Neuron (in vitro differentiated cells): Measurements from ENCODE around the gene NUDT3.

Experiments
- H2AFZ ChIP-seq: one replicate; pipeline ENCODE4 v1.6.1; 2013; ENCODE audit warnings: low read depth, mild to moderate bottlenecking, inconsistent platforms, low read length, moderate library complexity
- H3K27me3 ChIP-seq: one replicate; pipeline ENCODE4 v1.6.1; 2013; ENCODE audit warnings: low read length; ENCODE audit not compliant: insufficient read depth
- H3K36me3 ChIP-seq: one replicate; pipeline ENCODE4 v1.6.1; 2013; ENCODE audit warnings: low read length; ENCODE audit not compliant: insufficient read depth
- H3K4me1 ChIP-seq: one replicate; pipeline ENCODE4 v1.6.1; 2013; ENCODE audit warnings: low read length; ENCODE audit not compliant: insufficient read depth
- H3K4me3 ChIP-seq: 2 replicates; pipeline ENCODE4 v1.5.1; 2013; ENCODE audit warnings: mild to moderate bottlenecking, low read length, moderate library complexity
- H3K9me3 ChIP-seq: one replicate; pipeline ENCODE4 v1.6.1; 2013; ENCODE audit warnings: low read length

NUDT3 gene

DNA sequence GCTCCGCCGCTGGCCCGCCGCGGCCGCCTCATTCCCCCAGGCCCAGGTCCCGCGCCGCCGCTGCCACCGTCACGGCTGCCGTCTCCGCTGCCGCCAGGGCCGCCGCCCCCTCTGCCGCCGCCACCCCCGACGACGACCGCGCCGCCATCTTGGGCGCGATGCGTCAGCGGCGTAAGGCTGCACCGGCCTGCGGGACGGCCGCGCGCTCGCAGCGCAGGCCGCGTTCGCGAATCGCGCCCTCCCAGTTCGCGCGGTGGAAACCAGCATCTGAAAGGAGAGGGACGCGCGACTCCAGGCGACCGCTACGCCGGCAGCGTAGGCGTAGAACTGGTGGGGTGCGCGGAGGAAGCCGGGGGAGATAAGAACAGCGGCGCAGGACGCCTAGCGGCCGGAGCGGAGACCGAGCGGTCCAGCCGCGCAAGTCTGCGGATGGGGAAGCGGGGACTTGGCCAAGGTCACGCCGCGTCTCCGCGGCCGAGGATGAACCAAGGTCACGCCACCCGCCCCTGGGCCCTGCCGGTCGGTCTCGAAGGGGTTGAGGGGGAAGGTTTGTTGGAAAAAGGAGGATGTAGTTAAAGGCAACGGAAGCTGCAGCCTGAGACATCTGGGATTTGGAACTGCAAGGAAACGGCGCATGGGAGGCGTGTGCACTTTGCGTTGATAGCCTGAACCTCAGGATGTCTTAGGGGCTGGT, at the start of gene NUDT3:
Gene NUDT3, minus strand, starts transcription at position 173 of the 694 bp plus-strand sequence. CDS start 307 bp downstream, outside the sequence.
- Histone ChIP-seq H3K4me3 (peak within 1 kb of the TSS; percentile 62), H3K27me3 (no peaks in the 10 kb centered on the region), H3K4me1 (peaks cover 7% of the 10 kb centered on the region), H3K36me3 (no peaks in the 10 kb centered on the region), H3K9me3 (no peaks in the 10 kb centered on the region), H2AFZ (peak within 1 kb of the TSS; percentile 93)

DNA sequence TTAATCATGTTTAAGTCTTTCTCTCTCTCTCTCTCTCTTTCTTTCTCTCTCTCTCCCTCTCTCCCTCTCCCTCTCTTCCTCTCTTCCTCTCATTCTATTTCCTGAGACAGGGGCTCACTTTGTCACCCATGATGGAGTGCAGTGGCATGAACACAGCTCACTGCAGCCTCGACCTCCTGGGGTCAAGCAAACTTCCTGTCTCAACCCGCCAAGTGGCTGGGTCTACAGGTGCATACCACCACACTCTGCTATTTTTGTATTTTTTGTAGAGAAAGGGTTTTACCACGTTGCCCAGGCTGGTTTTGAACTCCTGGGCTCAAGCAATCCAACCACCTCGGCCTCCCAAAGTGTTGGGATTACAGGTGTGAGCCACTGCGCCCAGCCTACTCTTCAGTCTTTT, 49.1 kb upstream of the NUDT3 start:
- Histone ChIP-seq H3K4me3 (no peak overlapping the region), H3K9me3 (no peaks in the 10 kb centered on the region), H3K4me1 (no peaks in the 10 kb centered on the region)

DNA sequence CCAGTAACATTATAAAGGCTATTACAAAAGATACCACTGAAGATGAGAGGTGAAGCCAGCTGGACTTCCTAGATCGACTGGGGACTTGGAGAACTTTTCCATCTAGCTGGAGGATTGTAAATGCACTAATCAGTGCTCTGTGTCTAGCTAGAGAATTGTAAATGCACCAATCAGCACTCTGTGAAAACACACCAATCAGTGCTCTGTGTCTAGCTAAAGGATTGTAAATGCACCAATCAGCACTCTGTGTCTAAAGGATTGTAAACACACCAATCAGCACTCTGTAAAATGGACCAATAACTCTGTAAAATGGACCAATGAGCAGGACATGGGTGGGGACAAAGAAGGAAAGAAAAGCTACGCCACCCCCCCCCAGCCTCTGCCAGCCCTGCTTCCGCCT, 47.0 kb upstream of the NUDT3 start:
- H3K4me1 ChIP-seq, result no peaks in the 10 kb centered on the region

More for the DNA sequence above, 49.1 kb upstream of the NUDT3 start:
- no peaks in the 10 kb centered on the region for H3K36me3 ChIP-seq
- no peaks in the 10 kb centered on the region for H3K27me3 ChIP-seq
- H2AFZ ChIP-seq, result no peak overlapping the region

DNA sequence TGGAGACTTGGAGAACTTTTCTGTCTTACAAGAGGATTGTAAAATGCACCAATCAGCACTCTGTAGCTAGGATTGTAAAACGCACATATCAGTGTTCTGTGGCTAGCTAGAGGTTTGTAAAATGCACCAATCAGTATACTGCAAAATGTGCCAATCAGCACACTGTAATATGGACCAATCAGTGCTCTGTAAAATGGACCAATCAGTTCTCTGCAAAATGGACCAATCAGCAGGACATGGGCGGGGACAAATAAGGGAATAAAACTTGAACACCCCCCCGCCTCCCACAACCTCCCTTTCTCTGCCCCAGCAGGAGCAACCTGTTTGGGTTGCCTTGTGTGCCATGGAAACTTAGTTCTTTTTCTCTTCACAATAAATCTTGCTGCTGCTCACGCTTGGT, 46.2 kb upstream of the NUDT3 start:
- Histone ChIP-seq H3K9me3 (no peaks in the 10 kb centered on the region), H3K27me3 (no peaks in the 10 kb centered on the region), H3K4me3 (no peak overlapping the region), H3K36me3 (no peaks in the 10 kb centered on the region), H2AFZ (no peak overlapping the region), H3K4me1 (no peaks in the 10 kb centered on the region)

More for the DNA sequence above, 47.0 kb upstream of the NUDT3 start:
- no peak overlapping the region for H3K4me3 ChIP-seq
- H2AFZ ChIP-seq, result no peak overlapping the region
- H3K9me3 ChIP-seq, result no peaks in the 10 kb centered on the region
- H3K27me3 ChIP-seq, result no peaks in the 10 kb centered on the region
- no peaks in the 10 kb centered on the region for H3K36me3 ChIP-seq

DNA sequence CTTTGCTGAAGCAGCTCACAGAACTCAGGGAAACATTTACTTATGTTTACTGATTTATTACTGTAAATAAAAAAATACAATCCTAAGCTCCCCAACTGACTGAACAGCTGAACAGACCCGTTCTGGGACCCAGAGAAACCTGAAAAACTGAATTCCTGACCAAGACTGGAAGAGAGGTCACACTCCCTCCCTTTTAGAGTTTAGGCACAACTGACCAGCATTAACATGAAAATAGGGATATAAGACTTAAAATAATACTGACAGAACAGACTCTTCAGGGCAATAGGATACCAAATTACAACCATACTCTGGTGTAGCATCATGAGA, 45.1 kb upstream of the NUDT3 start:
- no peaks in the 10 kb centered on the region for H3K9me3 ChIP-seq
- H2AFZ ChIP-seq, result no peak overlapping the region
- H3K36me3 ChIP-seq, result no peaks in the 10 kb centered on the region
- H3K4me1 ChIP-seq, result no peaks in the 10 kb centered on the region
- H3K27me3 ChIP-seq, result peaks cover 3% of the 10 kb centered on the region
- H3K4me3 ChIP-seq, result no peak overlapping the region

DNA sequence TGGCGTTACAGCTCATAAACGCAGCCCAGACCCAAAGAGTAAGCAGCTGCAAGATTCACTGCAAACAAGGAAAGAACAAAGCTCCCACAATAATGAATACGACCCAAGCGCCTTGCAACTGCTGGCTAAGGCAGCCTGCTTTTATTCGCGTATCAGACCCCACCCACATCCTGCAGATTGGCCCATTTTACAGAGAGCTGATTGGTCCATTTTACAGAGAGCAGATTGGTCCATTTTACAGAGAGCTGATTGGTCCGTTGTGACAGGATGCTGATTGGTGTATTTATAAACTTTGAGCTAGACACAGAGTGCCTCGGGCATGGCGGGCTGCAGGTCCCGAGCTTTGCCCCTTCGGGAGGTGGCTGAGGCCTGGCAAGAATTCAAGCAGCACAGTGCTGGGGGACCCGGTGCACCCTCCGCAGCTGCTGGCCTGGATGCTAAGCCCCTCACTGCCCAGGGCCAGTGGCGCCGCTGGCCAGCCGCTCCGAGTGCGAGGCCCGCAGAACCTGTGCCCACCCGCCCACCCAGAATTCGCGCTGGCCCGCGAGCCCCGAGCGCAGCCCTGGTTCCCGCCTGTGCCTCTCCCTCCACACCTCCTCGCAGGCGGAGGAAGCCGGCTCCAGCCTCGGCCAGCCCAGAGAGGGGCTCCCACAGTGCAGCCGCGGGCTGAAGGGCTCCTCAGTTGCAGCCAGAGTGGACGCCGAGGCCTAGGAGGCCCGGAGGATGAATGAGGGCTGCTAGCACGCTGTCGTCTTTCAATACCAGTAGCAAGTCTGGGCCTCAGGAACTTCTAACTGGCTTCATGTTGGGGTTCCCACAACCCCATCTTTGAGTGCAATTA, 44.6 kb upstream of the NUDT3 start:
- H3K27me3 ChIP-seq, result peaks cover 3% of the 10 kb centered on the region
- H3K4me3 ChIP-seq, result no peak overlapping the region
- no peaks in the 10 kb centered on the region for H3K9me3 ChIP-seq
- no peaks in the 10 kb centered on the region for H3K4me1 ChIP-seq
- no peak overlapping the region for H2AFZ ChIP-seq
- no peaks in the 10 kb centered on the region for H3K36me3 ChIP-seq

DNA sequence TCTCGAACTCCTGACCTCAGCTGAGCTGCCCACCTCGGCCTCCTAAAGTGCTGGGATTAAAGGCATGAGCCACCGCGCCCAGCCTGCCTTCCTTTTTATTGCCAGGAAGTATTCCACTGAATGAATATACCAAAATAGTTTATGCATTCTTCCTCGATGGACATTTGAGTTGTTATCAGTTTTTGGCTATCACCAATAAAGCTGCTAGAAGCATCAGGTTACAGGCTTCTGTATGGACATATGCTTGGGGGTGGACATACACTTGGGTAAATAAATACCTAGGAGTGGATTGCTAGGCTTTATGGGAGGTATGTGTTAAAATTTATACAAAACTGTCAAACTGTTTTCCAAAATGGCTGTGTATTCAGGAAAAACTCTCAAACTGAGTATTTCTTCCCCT, 43.4 kb upstream of the NUDT3 start:
- Histone ChIP-seq H2AFZ (no peak overlapping the region), H3K9me3 (no peaks in the 10 kb centered on the region), H3K27me3 (peaks cover 3% of the 10 kb centered on the region), H3K4me3 (no peak overlapping the region), H3K36me3 (no peaks in the 10 kb centered on the region), H3K4me1 (no peaks in the 10 kb centered on the region)

DNA sequence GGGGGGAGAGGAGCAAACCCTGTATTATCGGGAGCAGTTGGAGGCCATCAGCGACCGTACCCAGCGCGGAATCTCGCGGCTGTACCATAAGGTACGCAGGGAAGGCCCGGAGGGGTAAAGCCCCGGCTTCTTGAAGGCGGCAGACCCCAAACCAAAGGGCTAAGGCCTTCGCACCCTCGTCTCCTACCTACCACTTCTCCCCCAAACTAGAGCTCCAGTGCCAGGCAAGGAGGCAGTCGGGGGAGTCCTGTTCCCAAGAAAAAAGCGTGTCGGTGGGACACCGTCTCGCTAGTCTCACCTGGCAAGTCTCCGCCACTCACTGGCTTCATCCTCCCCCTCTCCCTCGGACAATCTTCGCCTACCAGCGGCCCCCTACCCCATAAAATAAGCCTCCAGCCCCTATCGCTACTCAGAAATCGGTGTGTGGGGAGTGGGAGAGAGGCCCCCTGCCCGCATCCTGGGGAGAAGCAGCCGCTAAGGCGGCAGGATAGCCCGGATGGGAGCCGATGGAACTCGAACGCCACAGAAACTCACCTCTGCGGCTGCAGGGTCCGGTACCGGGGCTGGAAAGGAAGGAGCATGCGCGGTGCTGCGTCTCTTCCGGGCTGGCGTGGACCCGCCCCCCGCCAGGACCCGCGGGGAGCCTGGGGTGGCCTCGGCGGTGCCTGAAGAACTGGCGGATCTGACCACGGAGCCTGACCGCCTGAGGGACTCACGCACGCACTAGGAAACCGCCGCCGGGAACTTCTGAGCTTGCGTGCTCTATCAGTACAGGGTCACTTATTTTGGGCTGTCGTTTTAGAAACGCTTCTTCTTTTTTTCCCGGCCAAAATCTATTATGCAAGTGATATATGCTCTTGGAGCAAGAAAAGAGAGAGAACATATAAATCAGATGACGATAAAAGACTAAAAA, 33.3 kb upstream of the NUDT3 start, which contains the start of gene RPS10:
Gene RPS10, minus strand, starts transcription at position 572 of the 913 bp plus-strand sequence. CDS start 848 bp downstream, outside the sequence.
- Histone ChIP-seq H3K27me3 (no peaks in the 10 kb centered on the region), H2AFZ (peak within 1 kb of the TSS; percentile 96), H3K4me3 (peak within 1 kb of the TSS; percentile 95), H3K4me1 (peaks cover 14% of the 10 kb centered on the region), H3K36me3 (peaks cover 36% of the 10 kb centered on the region), H3K9me3 (no peaks in the 10 kb centered on the region)

DNA sequence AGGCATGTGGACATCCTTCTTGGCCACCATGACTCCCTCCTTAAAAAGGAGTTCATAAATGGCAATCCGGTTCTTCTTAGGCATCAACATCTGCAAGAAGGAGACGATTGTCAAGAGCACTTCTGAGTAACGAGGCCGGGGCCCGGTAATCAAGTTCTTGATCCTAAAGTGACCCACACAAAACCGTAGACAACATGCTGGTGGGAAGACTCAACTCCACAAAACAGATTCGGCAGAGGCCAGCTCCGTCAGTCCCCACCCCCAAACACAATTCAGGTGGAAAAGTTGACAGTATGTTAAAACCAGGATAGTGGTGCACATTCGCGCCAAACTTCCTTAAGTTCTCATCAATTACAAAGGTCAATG, 32.6 kb upstream of the NUDT3 start:
- H3K4me3 ChIP-seq, result peak overlapping the region; percentile 95
- no peaks in the 10 kb centered on the region for H3K27me3 ChIP-seq
- no peaks in the 10 kb centered on the region for H3K9me3 ChIP-seq
- peaks cover 40% of the 10 kb centered on the region for H3K36me3 ChIP-seq
- peaks cover 14% of the 10 kb centered on the region for H3K4me1 ChIP-seq
- no peak overlapping the region for H2AFZ ChIP-seq

DNA sequence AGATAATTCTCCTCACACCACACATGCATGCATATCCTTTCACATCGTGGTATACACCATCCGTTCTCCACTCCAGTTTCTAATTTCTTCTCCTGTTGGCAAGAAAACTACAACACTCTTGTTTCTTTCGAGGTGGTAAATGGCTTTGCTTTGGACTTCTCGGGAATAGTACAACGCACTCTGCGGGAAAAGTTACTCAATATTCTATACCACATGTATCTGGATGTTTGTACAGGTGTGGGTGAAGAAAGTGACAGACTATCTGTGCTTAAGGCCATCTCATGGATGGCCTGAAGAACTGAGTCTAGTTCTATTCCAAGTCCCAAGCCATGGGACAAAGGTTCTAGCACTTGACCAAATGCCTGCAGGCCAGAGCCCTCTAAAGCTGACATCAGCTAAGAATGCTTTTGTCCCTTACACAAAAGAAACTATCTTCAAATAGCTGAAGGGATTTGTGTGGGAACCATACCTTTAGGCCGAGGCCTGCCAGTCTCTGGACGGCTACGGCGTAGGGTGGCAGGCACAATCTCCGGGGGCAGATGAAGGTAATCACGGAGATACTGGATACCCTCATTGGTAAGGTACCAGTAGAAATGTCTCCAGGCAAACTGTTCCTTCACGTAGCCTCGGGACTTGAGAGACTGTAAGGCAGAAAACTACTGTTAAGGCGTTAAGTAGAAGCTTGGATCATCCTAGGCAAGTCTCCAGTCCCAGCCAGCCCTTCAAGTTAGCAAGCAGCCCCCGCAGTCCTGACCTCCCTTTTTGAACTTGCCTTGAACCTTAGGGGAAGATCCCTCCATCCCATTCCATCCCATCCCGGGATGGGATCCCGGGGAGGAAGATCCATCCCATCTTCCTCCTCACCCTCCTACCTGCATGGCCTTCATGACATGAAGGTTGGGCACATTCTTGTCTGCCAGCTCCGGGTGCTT, 32.0 kb upstream of the NUDT3 start:
- Histone ChIP-seq H3K4me1 (peaks cover 14% of the 10 kb centered on the region), H2AFZ (no peak overlapping the region), H3K36me3 (peaks cover 47% of the 10 kb centered on the region), H3K4me3 (peak overlapping the region; percentile 95), H3K27me3 (no peaks in the 10 kb centered on the region), H3K9me3 (no peaks in the 10 kb centered on the region)

DNA sequence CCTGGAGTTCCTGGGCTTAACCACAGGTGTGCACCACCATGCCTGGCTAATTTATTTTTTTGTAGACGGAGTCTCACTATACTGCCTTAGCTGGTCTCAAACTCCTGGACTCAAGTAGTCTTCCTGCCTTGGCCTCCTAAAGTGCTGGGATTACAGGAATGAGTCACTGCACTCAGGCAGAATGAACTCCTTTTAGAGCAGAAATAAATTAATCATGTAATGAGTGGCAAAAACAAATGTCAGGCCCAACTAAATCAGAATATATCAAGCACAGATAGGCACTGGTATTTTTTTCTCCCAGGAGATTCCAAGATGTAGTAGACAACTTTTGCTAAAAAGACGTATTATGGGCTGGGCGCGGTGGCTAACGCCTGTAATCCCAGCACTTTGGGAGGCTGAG, 30.8 kb upstream of the NUDT3 start:
- peaks cover 57% of the 10 kb centered on the region for H3K36me3 ChIP-seq
- H3K4me3 ChIP-seq, result no peak overlapping the region
- no peak overlapping the region for H2AFZ ChIP-seq
- peaks cover 14% of the 10 kb centered on the region for H3K4me1 ChIP-seq
- H3K27me3 ChIP-seq, result no peaks in the 10 kb centered on the region
- no peaks in the 10 kb centered on the region for H3K9me3 ChIP-seq

DNA sequence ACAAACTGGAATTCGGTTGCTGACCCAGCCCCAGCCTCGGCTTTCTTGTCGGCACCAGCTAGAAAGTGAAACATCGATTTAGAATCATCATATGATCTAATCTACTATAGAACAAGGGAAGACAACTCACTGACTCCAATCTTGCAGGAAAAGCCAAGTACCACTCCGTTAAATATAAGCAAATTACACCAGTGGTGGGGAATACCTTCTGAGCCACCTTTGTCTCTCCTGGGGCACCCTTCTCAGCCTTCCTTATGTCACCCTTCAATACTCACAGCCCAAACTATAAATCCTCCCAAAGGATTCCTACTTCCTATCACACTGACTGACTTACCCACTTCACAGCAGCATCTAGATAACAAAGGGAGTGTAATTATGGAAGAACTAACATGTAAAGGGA, 25.9 kb upstream of the NUDT3 start:
- Histone ChIP-seq H3K4me3 (no peak overlapping the region), H3K36me3 (peaks cover 74% of the 10 kb centered on the region), H3K27me3 (no peaks in the 10 kb centered on the region), H3K4me1 (no peaks in the 10 kb centered on the region), H3K9me3 (peaks cover 4% of the 10 kb centered on the region), H2AFZ (no peak overlapping the region)
